Activated naive CD4-positive, alpha-beta T cell treated with anti-CD3 and anti-CD28 coated beads for 36 hours (primary cell): Measurements from ENCODE around the gene NGRN. TPM values are rescaled to one million over a fixed set of nuclear protein-coding genes. Genes with fewer than 3 reads are reported as not detected.

Experiments
- CTCF ChIA-PET: fragments of 350-600 bp; sonication (Branson Sonifier 250); formaldehyde crosslinking; loops from one replicate; lab custom pipeline; 2021; ENCODE audit warnings: antibody characterized with exemption; lab: Charles Lee
- DNase-seq: peaks from one replicate; pipeline ENCODE4 v3.0.0-alpha.2; 2020
- H3K27ac Mint-ChIP-seq: one replicate; pipeline ENCODE4 v1.8.0; 2021; ENCODE audit warnings: mild to moderate bottlenecking, mixed read lengths
- H3K27me3 Mint-ChIP-seq: one replicate; pipeline ENCODE4 v1.8.0; 2021; ENCODE audit warnings: low read depth, mixed read lengths
- H3K36me3 Mint-ChIP-seq: one replicate; pipeline ENCODE4 v1.8.0; 2021; ENCODE audit warnings: low read depth, mixed read lengths
- H3K4me1 Mint-ChIP-seq: one replicate; pipeline ENCODE4 v1.8.0; 2021; ENCODE audit warnings: low read depth, mixed read lengths
- H3K4me3 Mint-ChIP-seq: one replicate; pipeline ENCODE4 v1.8.0; 2021; ENCODE audit warnings: mild to moderate bottlenecking, moderate library complexity, mixed read lengths
- H3K9me3 Mint-ChIP-seq: one replicate; pipeline ENCODE4 v1.8.0; 2021; ENCODE audit warnings: mixed read lengths
- intact Hi-C: fragments of 100-400 bp; cut with micrococcal nuclease; formaldehyde crosslinking; loops from one replicate; pipeline ENCODE4 v1.15.1; 2023
- total RNA-seq, 2 experiments: library from RNA; stranded (reverse); gene quantifications; one replicate each; pipeline ENCODE4 v1.2.3, GENCODE V29; 2021

The NGRN gene
- total RNA-seq, 2 experiments from 2014 or later: 30.7 to 31.0 TPM

DNA sequence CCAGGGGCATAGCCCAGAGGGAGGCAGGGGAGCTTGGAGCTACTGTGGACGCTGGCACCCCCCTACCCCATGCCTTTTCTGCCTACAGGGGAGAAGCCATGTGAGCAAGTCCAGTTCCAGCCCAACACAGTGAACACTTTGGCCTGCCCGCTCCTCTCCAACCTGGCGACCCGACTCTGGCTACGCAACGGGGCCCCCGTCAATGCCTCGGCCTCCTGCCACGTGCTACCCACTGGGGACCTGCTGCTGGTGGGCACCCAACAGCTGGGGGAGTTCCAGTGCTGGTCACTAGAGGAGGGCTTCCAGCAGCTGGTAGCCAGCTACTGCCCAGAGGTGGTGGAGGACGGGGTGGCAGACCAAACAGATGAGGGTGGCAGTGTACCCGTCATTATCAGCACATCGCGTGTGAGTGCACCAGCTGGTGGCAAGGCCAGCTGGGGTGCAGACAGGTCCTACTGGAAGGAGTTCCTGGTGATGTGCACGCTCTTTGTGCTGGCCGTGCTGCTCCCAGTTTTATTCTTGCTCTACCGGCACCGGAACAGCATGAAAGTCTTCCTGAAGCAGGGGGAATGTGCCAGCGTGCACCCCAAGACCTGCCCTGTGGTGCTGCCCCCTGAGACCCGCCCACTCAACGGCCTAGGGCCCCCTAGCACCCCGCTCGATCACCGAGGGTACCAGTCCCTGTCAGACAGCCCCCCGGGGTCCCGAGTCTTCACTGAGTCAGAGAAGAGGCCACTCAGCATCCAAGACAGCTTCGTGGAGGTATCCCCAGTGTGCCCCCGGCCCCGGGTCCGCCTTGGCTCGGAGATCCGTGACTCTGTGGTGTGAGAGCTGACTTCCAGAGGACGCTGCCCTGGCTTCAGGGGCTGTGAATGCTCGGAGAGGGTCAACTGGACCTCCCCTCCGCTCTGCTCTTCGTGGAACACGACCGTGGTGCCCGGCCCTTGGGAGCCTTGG is 37.4 kb upstream of the NGRN start:
- peaks cover 38% of the 10 kb centered on the region for H3K4me1 Mint-ChIP-seq
- H3K36me3 Mint-ChIP-seq: peaks cover 30% of the 10 kb centered on the region
- no peaks in the 10 kb centered on the region for H3K9me3 Mint-ChIP-seq
- no peak for DNase-seq
- CTCF ChIA-PET: no interaction called here
- no peaks in the 10 kb centered on the region for H3K27me3 Mint-ChIP-seq
- intact Hi-C loops: no loop called here
- no peak overlapping the region for H3K4me3 Mint-ChIP-seq
- no peak overlapping the region for H3K27ac Mint-ChIP-seq

DNA sequence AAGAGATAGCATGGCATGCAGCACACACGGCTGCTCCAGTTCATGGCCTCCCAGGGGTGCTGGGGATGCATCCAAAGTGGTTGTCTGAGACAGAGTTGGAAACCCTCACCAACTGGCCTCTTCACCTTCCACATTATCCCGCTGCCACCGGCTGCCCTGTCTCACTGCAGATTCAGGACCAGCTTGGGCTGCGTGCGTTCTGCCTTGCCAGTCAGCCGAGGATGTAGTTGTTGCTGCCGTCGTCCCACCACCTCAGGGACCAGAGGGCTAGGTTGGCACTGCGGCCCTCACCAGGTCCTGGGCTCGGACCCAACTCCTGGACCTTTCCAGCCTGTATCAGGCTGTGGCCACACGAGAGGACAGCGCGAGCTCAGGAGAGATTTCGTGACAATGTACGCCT is 36.5 kb upstream of the NGRN start:
- no peak for DNase-seq
- Mint-ChIP-seq H3K9me3 (no peaks in the 10 kb centered on the region), H3K36me3 (peaks cover 30% of the 10 kb centered on the region), H3K4me3 (no peak overlapping the region), H3K27me3 (no peaks in the 10 kb centered on the region), H3K27ac (no peak overlapping the region), H3K4me1 (peaks cover 38% of the 10 kb centered on the region)
- CTCF ChIA-PET: no interaction called here
- intact Hi-C loops: no loop called here

DNA sequence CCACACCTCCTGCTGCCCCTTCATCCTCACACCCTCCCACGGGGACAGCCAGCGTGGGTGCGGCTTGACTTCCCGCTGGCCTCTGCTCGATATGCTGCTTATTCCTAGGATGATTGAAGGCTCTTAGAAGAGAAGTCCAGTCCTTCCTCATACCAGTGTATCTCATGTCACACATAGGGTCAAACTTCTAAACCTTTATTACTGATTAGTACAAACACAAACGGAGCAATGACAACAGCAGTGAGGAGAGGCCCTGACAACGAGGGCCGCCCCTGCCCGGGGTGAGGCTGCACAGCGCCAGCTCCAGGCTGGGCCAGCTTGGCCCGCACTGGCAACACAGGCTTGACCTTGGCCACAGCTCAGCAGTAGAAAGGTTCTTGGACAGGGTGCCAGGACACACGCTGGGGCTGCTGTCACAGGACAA is 35.4 kb upstream of the NGRN start:
- no peaks in the 10 kb centered on the region for H3K27me3 Mint-ChIP-seq
- peak overlapping the region; percentile 90 for H3K27ac Mint-ChIP-seq
- no peak for DNase-seq
- peaks cover 45% of the 10 kb centered on the region for H3K4me1 Mint-ChIP-seq
- peak overlapping the region; percentile 89 for H3K4me3 Mint-ChIP-seq
- no peaks in the 10 kb centered on the region for H3K9me3 Mint-ChIP-seq
- CTCF ChIA-PET: interaction anchor here (1.6 kb wide), 1 partner anchor 87 kb away, joined by 6 read pairs; no protein-coding TSS in a partner anchor
- H3K36me3 Mint-ChIP-seq: peaks cover 30% of the 10 kb centered on the region
- intact Hi-C loops: loop anchor here (5.0 kb wide), 3 partner anchors 193 to 362 kb away; partner anchors contain the start of gene ZNF710

DNA sequence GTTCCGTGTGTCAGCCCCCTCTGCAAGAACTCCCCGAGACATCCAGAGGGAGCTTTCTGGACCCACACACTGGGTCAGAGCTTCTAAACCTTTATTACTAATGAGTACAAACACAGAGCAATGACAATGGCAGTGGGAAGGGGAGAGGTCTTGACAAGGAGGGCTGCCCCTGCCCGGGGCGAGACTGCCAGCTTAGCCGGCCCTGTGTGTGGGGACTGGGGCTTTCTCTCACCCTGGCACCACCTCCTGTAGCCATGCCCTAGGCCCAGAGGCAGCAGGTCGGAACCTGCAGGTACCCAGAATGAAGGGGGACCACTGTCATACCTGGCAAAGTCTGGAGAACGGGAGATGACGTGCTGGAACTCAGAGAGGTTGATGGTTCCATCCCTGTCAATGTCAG is 34.9 kb upstream of the NGRN start:
- DNase-seq: no peak
- H3K4me1 Mint-ChIP-seq: peaks cover 47% of the 10 kb centered on the region
- H3K27ac Mint-ChIP-seq: peak overlapping the region; percentile 90
- H3K27me3 Mint-ChIP-seq: no peaks in the 10 kb centered on the region
- H3K4me3 Mint-ChIP-seq: peak overlapping the region; percentile 89
- peaks cover 30% of the 10 kb centered on the region for H3K36me3 Mint-ChIP-seq
- CTCF ChIA-PET: interaction anchor here (0.5 to 1.6 kb wide), 4 partner anchors 14 to 127 kb away, joined by 3 to 9 read pairs (median 5); no protein-coding TSS in a partner anchor
- no peaks in the 10 kb centered on the region for H3K9me3 Mint-ChIP-seq
- intact Hi-C loops: loop anchor here (1.0 to 5.0 kb wide), 5 partner anchors 87 to 362 kb away; partner anchors contain the start of gene ZNF710

DNA sequence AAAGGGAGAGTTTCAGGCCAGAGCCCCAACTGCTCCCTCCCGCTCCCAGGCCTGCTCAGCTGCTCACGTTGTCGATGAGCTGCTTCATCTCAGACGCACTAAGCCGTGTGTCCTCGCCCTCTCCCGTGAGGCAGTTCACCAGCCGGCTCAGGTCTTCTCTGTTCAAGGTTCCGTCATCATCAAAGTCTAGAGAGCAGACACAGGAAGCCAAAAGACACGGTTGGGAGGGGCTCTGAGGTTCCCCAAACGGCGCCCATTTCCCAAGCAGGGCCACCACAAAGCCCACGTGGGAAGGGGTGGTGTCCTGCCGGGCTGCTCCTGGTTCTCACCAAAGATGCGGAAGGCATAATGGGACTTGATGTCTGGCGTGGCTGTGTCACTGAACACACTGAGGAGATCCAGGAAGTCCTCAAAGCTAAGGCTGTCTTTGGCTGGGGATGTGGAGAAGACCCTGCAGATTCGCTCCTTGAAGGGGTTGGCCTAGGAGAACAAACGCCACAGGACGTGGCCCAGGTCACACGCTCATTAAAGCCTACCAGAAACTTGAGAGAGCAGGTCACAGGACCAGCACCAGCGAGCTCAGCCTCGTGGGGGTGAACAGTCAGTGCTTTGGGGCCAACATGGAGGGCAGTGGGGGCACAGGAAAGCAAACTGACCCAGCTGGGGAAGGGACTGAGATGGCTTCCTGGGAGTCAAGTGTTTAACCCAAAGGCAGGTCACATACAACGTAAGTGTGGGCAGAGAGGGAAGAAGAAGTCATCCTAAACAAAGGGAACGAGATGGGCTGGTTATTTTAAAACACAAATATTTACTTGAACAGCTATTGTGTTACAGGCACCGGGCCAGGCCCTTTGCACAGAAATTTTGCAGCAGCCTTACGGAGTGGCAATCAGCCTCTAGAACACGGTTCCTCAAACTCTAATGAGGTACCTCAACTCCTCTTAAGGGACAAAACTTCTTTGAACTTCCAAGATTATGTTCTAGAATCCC is 34.1 kb upstream of the NGRN start:
- intact Hi-C loops: loop anchor here (1.0 to 5.0 kb wide), 6 partner anchors 47 to 361 kb away; partner anchors contain the start of gene ZNF710
- H3K4me1 Mint-ChIP-seq: peaks cover 47% of the 10 kb centered on the region
- H3K36me3 Mint-ChIP-seq: peaks cover 33% of the 10 kb centered on the region
- CTCF ChIA-PET: interaction anchor here (0.5 to 2.0 kb wide), 10 partner anchors 8 to 344 kb away, joined by 3 to 9 read pairs (median 4); no protein-coding TSS in a partner anchor
- peak overlapping the region; percentile 90 for H3K27ac Mint-ChIP-seq
- H3K9me3 Mint-ChIP-seq: no peaks in the 10 kb centered on the region
- no peaks in the 10 kb centered on the region for H3K27me3 Mint-ChIP-seq
- peak overlapping the region; percentile 89 for H3K4me3 Mint-ChIP-seq
- peak; percentile 90 for DNase-seq

GRCh38 chr15:90232196-90232595 is 33.3 kb upstream of the NGRN start:
- intact Hi-C loops: loop anchor here (2.0 to 5.0 kb wide), 4 partner anchors 47 to 360 kb away; partner anchors contain the start of gene ZNF710
- H3K27me3 Mint-ChIP-seq: no peaks in the 10 kb centered on the region
- CTCF ChIA-PET: interaction anchor here (1.0 to 2.0 kb wide), 9 partner anchors 9 to 334 kb away, joined by 3 to 8 read pairs (median 4); no protein-coding TSS in a partner anchor
- H3K9me3 Mint-ChIP-seq: no peaks in the 10 kb centered on the region
- DNase-seq: peak; percentile 47
- peaks cover 32% of the 10 kb centered on the region for H3K36me3 Mint-ChIP-seq
- peaks cover 47% of the 10 kb centered on the region for H3K4me1 Mint-ChIP-seq
- H3K27ac Mint-ChIP-seq: peak overlapping the region; percentile 90
- peak overlapping the region; percentile 89 for H3K4me3 Mint-ChIP-seq

DNA sequence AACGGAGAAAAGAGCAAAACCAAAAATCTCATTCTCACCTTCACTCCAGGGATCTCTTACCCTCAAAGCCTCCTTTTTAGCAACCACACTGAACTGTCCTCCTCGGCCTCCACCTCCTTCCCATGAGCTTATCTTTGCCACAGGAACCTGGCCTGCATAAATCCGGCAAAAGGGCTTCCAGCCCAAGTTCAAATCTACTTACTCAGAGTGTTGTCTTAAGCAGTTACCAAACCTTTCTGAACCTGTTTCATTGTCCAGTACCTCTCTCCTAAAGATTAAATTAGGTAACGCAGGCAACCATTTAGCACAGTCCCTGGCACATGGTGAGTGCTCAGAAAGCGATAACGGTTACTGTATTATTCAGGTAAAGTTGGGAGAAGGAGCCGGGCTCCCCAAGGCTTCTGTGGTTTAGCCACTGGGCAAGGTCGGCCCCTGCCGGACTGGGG is 32.5 kb upstream of the NGRN start:
- CTCF ChIA-PET: interaction anchor here (0.8 to 2.0 kb wide), 14 partner anchors 12 to 334 kb away, joined by 3 to 8 read pairs (median 4); no protein-coding TSS in a partner anchor
- H3K4me1 Mint-ChIP-seq: peaks cover 47% of the 10 kb centered on the region

GRCh38 chr15:90233387-90234095 is 31.9 kb upstream of the NGRN start, which contains the start of gene CIB1:
TSS of gene CIB1 (minus strand) at chr15:90233941. CDS start at chr15:90233885, 56 bp downstream.
- DNase-seq: peak; percentile 98
- H3K36me3 Mint-ChIP-seq: peaks cover 37% of the 10 kb centered on the region
- H3K27me3 Mint-ChIP-seq: no peaks in the 10 kb centered on the region
- CTCF ChIA-PET: interaction anchor here (0.6 to 2.0 kb wide), 13 partner anchors 11 to 599 kb away, joined by 3 to 5 read pairs (median 3); no protein-coding TSS in a partner anchor
- H3K27ac Mint-ChIP-seq: peak within 1 kb of the TSS; percentile 90
- intact Hi-C loops: loop anchor here (1.0 to 5.0 kb wide), 10 partner anchors 32 to 699 kb away; partner anchors contain the start of genes AP3S2, HDDC3, IQGAP1 and NGRN
- peak within 1 kb of the TSS; percentile 89 for H3K4me3 Mint-ChIP-seq
- H3K4me1 Mint-ChIP-seq: peaks cover 49% of the 10 kb centered on the region
- no peaks in the 10 kb centered on the region for H3K9me3 Mint-ChIP-seq

More for the DNA sequence above, 32.5 kb upstream of the NGRN start:
- H3K36me3 Mint-ChIP-seq: peaks cover 32% of the 10 kb centered on the region
- no peak for DNase-seq
- no peaks in the 10 kb centered on the region for H3K27me3 Mint-ChIP-seq
- H3K27ac Mint-ChIP-seq: peak overlapping the region; percentile 90
- no peaks in the 10 kb centered on the region for H3K9me3 Mint-ChIP-seq
- peak overlapping the region; percentile 89 for H3K4me3 Mint-ChIP-seq
- intact Hi-C loops: loop anchor here (1.0 to 5.0 kb wide), 6 partner anchors 32 to 359 kb away; partner anchors contain the start of genes SEMA4B and ZNF710

DNA sequence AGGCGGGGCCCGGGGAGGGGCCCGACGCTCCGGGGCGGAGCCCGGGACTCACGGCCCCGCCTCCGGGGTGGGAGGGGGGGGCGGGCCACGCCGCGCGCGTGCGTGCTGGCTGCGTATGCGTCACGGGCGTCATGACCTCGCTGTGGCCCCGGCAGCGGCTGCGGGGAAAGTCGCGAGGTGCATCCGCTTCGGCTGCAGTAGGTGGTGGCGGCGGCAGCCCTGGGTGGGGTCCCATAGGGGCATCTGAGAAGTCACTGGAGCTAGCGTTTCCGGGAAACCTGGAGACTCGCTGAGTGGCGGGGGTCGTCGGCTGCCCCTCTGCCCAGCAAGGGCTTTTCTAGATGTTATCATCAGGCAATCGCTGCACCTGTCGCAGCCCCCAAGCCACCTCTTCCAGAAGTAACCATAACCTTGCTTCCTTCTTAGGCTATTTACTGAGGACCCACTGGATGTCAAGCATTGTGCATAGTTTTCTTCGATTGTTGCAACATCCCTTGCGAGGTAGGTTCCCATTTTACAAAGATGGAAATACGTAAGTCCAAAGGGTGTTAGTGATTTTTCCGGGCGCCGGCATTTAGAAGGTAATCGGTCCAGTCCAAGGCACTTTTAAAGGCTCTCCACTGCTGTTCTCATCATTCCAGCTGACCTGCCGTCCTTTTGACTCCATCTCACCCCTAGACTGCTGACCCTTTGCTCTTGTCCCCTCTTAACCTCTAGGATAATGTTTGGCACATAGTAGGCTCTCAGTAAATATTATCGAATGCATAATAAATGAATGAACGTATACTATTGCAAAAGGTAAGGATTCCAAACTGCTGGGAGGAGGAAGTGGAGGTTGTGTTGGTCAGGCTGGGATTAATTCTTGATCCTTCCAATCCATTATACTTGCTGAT is 31.1 kb upstream of the NGRN start, which contains the start of gene GDPGP1:
Gene GDPGP1 (plus strand): TSS at position 114 of the 893 bp plus-strand sequence. CDS start 6,700 bp downstream, outside the sequence.
- peaks cover 33% of the 10 kb centered on the region for H3K36me3 Mint-ChIP-seq
- peak within 1 kb of the TSS; percentile 89 for H3K4me3 Mint-ChIP-seq
- CTCF ChIA-PET: interaction anchor here (0.6 to 1.6 kb wide), 6 partner anchors 12 to 598 kb away, joined by 3 to 4 read pairs (median 3); no protein-coding TSS in a partner anchor
- intact Hi-C loops: loop anchor here (1.0 to 5.0 kb wide), 7 partner anchors 31 to 698 kb away; partner anchors contain the start of genes AP3S2, HDDC3, IQGAP1 and NGRN
- no peak for DNase-seq
- peaks cover 47% of the 10 kb centered on the region for H3K4me1 Mint-ChIP-seq
- H3K27ac Mint-ChIP-seq: peak within 1 kb of the TSS; percentile 90
- H3K9me3 Mint-ChIP-seq: no peaks in the 10 kb centered on the region
- no peaks in the 10 kb centered on the region for H3K27me3 Mint-ChIP-seq

DNA sequence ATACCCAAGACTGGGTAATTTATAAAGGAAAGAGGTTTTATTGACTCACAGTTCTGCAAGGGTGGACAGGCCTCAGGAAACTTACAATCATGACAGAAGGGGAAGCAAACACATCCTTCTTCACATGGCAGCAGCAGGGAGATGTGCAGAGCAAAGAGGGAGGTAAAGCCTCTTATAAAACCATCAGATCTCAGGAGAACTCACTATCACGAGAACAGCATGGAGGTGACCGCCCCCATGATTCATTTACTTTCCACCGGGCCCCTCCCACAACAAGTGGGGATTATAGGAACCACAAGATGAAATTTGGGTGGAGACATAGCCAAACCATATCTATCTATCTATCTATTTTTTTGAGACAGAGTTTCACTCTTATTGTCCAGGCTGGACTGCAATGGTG is 26.1 kb upstream of the NGRN start:
- CTCF ChIA-PET: no interaction called here
- DNase-seq: no peak
- H3K9me3 Mint-ChIP-seq: no peaks in the 10 kb centered on the region
- H3K27ac Mint-ChIP-seq: peak overlapping the region; percentile 24
- H3K36me3 Mint-ChIP-seq: peaks cover 13% of the 10 kb centered on the region
- intact Hi-C loops: no loop called here
- H3K4me1 Mint-ChIP-seq: peaks cover 15% of the 10 kb centered on the region
- no peaks in the 10 kb centered on the region for H3K27me3 Mint-ChIP-seq
- H3K4me3 Mint-ChIP-seq: no peak overlapping the region
